Measurements from ENCODE around the gene PSIP1. TPM values are rescaled to one million over a fixed set of nuclear protein-coding genes. Genes with fewer than 3 reads are reported as not detected.
"Not testable (repeated sequence)": the region's sequence is repeated elsewhere in the genome, so short reads cannot be mapped to it uniquely, and the experiment has no call there.

The PSIP1 gene
- total and polyA plus RNA-seq, 11 donors, result 15.9 to 29.1 (median 20.9) TPM

DNA sequence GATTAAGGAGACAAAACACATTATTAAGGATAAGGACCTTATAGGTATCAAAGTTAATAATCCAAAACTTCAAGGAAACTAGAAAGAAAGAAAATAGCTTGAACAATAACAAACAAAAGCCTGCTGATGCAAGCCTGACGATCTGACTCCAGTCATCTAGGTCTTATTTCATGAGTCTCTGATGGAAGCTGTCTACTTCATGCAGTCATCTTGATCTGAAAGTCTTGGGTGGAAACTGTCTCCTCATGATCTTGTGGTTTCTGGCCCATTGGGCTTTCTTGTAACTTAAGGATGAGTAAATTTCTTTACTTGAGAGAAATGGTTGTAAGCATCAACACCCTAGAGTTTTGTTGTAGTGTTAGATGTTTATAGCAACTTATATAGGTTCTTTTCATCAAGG is 20.6 kb upstream of the PSIP1 start:
- TF ChIP-seq POLR2A (IDR thresholded peaks at IDR 0.05), result no peak
- TF ChIP-seq, protein P1, sequence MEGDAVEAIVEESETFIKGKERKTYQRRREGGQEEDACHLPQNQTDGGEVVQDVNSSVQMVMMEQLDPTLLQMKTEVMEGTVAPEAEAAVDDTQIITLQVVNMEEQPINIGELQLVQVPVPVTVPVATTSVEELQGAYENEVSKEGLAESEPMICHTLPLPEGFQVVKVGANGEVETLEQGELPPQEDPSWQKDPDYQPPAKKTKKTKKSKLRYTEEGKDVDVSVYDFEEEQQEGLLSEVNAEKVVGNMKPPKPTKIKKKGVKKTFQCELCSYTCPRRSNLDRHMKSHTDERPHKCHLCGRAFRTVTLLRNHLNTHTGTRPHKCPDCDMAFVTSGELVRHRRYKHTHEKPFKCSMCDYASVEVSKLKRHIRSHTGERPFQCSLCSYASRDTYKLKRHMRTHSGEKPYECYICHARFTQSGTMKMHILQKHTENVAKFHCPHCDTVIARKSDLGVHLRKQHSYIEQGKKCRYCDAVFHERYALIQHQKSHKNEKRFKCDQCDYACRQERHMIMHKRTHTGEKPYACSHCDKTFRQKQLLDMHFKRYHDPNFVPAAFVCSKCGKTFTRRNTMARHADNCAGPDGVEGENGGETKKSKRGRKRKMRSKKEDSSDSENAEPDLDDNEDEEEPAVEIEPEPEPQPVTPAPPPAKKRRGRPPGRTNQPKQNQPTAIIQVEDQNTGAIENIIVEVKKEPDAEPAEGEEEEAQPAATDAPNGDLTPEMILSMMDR (IDR thresholded peaks at IDR 0.05), result no peak
- H3K9me3 ChIP-seq, result no peaks in the 10 kb centered on the region
- no peaks in the 10 kb centered on the region for H3K27me3 ChIP-seq
- H3K4me3 ChIP-seq, result no peak overlapping the region
- H3K36me3 ChIP-seq, result no peaks in the 10 kb centered on the region
- intact Hi-C loops (cut with DNase I), result loop anchor here in 1 of 10 donors (10.0 kb wide), 1 partner anchor 257 kb away; no protein-coding TSS in a partner anchor
- 54 to 76% (median 59%) methylated on average over 1 of the region's 1 CpG for WGBS, 4 donors
- DNase-seq, result no peak
- no peak for ATAC-seq
- H3K27ac ChIP-seq, result no peak overlapping the region
- no peaks in the 10 kb centered on the region for H3K4me1 ChIP-seq

DNA sequence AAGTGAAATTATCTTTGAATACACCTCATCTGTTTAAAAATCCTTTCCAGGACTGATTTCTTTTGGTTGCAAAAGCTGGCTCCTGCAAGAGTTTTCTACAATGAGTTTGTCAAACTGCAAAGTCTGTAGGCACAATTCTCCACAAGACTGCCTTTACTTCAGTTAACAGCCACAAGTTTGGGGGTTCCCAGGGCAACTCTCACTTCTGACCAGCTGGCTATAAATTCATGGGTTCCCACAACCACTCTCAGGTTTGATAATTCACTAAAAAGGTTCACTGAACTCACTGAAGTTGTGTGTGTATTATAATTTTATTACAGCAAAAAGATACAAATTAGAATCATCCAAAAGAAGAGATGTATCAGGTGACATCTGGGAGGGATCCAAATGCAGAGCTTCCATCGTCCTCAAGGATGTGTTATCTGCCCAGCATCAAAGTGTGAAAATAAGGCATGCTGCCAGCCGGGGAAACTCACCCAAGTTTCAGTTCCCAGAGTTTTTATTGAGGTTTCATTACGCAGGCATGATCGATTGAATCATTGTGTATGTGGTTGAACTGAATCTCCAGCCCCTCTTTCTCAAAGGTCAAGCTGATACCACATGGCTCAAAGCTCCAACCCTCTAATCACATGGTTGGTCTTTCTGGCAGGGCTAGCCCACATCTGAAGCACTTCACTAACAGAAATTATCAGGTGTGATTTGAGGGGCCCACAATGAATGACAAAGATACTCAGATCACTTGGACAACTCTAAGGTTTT is 19.0 kb upstream of the PSIP1 start:
- 57 to 73% (median 65%) methylated on average over 4 of the region's 4 CpGs for WGBS, 4 donors
- ATAC-seq, result no peak
- H3K27me3 ChIP-seq, result no peaks in the 10 kb centered on the region
- no peaks in the 10 kb centered on the region for H3K9me3 ChIP-seq
- no peak for DNase-seq
- no peaks in the 10 kb centered on the region for H3K36me3 ChIP-seq
- intact Hi-C loops (cut with DNase I), result loop anchor here in 1 of 10 donors (10.0 kb wide), 1 partner anchor 255 kb away; no protein-coding TSS in a partner anchor
- no peak overlapping the region for H3K4me3 ChIP-seq
- no peak overlapping the region for H3K27ac ChIP-seq
- no peaks in the 10 kb centered on the region for H3K4me1 ChIP-seq
- no peak for TF ChIP-seq POLR2A (IDR thresholded peaks at IDR 0.05)
- TF ChIP-seq, protein P1 (IDR thresholded peaks at IDR 0.05), result no peak

DNA sequence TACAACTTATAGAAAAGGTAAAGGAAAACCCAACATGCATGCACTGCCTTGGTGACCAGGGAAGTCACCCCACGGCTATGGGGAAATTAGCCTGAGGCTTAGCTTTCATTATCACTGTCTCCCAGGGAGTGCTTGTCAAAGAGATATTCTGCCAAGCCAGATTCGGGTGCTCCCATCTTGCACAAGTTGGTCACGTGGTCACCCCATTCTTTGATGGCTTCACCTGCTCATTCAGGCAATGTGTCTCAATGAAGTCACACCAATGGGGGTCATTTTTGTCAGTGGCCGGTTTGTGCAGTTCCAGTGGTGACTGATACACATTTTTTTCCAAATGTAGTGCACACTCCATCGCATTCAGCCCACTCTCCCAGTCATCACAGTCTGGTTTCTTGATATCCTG is 16.3 kb upstream of the PSIP1 start:
- H3K4me3 ChIP-seq; H3K36me3 ChIP-seq; H3K27me3 ChIP-seq; H3K4me1 ChIP-seq; H3K27ac ChIP-seq; ATAC-seq; DNase-seq; H3K9me3 ChIP-seq; intact Hi-C loops (cut with DNase I): not testable (repeated sequence)
- WGBS, 4 donors, result 92 to 96% (median 94%) methylated on average over 5 of the region's 5 CpGs

DNA sequence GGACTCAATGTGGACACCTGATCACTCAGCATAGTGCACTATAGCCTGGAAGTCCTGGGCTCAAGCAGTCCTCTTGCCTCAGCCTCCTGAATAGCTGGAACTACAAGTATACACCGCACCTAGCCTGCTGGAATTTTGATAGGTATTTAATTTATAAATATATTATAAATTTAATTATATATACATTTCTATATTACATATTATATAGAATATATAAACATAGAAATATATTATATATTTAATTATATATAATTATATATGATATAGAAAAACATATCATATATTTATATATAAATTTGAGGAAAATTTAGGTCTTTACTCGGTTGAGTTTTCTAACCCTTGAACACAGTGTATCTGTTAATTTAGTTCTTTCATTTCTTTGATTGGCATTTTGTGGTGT is 15.2 kb upstream of the PSIP1 start:
- 49 to 95% (median 81%) methylated on average over 2 of the region's 2 CpGs for WGBS, 4 donors
- Histone ChIP-seq H3K4me3 (no peak overlapping the region), H3K36me3 (no peaks in the 10 kb centered on the region), H3K9me3 (no peaks in the 10 kb centered on the region), H3K4me1 (no peaks in the 10 kb centered on the region), H3K27me3 (no peaks in the 10 kb centered on the region), H3K27ac (no peak overlapping the region)
- TF ChIP-seq, protein P1 (IDR thresholded peaks at IDR 0.05), result no peak
- no peak for TF ChIP-seq POLR2A (IDR thresholded peaks at IDR 0.05)
- no peak for DNase-seq
- intact Hi-C loops (cut with DNase I), result no loop called here
- no peak for ATAC-seq
